ENCODE results near the gene CTTNBP2.

GRCh38 chr7:117888627-117889026 lies 15.4 kb upstream of the CTTNBP2 start:
- no peak for TF ChIP-seq EZH2 (IDR thresholded peaks at IDR 0.05; ENCODE audit: borderline replicate concordance)
- TF ChIP-seq CTCF (IDR thresholded peaks at IDR 0.05; ENCODE audit: poor library complexity) = no peak
- TF ChIP-seq EZH2phosphoT487 (IDR thresholded peaks at IDR 0.05; ENCODE audit: low read depth, severe bottlenecking, unreplicated experiment) = no peak
